ENCODE measurements around the gene DNM3. TPM values are rescaled to one million over a fixed set of nuclear protein-coding genes. Genes with fewer than 3 reads are reported as not detected.

The DNM3 gene
- total RNA-seq, 1 donor from 2014 or later, result 2.1 TPM

GRCh38 chr1:172420385-172420784 is 579.1 kb downstream of the DNM3 start, which contains the start of gene C1orf105:
C1orf105 (plus strand) TSS chr1:172420685; CDS start chr1:172420886, 201 bp downstream.
- no peaks in the 10 kb centered on the region for H3K27me3 Mint-ChIP-seq
- TF ChIP-seq CTCF (IDR thresholded peaks at IDR 0.05), result no peak
- H3K4me3 Mint-ChIP-seq, result no peak within 1 kb of the TSS
- H3K9me3 Mint-ChIP-seq, result no peaks in the 10 kb centered on the region
- no peak for ATAC-seq (ENCODE audit: low read depth)
- H3K27ac Mint-ChIP-seq, result no peak within 1 kb of the TSS
- H3K36me3 Mint-ChIP-seq (ENCODE audit: low read depth), result no peaks in the 10 kb centered on the region
- intact Hi-C loops (cut with micrococcal nuclease), result no loop called here
- no peak for DNase-seq
- H3K4me1 Mint-ChIP-seq, result no peaks in the 10 kb centered on the region
- POLR2A ChIA-PET, result no interaction called here
- CTCF ChIA-PET, result interaction anchor here (0.9 to 1.2 kb wide), 3 partner anchors 330 to 420 kb away, joined by 3 to 4 read pairs (median 3); no protein-coding TSS in a partner anchor

- ATAC-seq (ENCODE audit: low read depth) (no peak), DNase-seq (no peak)
- no peaks in the 10 kb centered on the region for H3K4me1 Mint-ChIP-seq
- ChIA-PET POLR2A (no interaction called here), CTCF (interaction anchor here (1.3 kb wide), 1 partner anchor 420 kb away, joined by 3 read pairs; no protein-coding TSS in a partner anchor)
- H3K36me3 Mint-ChIP-seq (ENCODE audit: low read depth), result no peaks in the 10 kb centered on the region
- no peak overlapping the region for H3K4me3 Mint-ChIP-seq
- no peaks in the 10 kb centered on the region for H3K9me3 Mint-ChIP-seq
- TF ChIP-seq CTCF (IDR thresholded peaks at IDR 0.05), result no peak
- no peaks in the 10 kb centered on the region for H3K27me3 Mint-ChIP-seq
- intact Hi-C loops (cut with micrococcal nuclease), result no loop called here
- no peak overlapping the region for H3K27ac Mint-ChIP-seq
Measured at GRCh38 chr1:172421974-172422604, 580.8 kb downstream of the DNM3 start.

GRCh38 chr1:172423336-172423735 is 582.0 kb downstream of the DNM3 start:
- ChIA-PET POLR2A (no interaction called here), CTCF (no interaction called here)
- intact Hi-C loops (cut with micrococcal nuclease), result no loop called here
- Mint-ChIP-seq H3K4me3 (no peak overlapping the region), H3K27ac (no peak overlapping the region), H3K4me1 (no peaks in the 10 kb centered on the region), H3K27me3 (no peaks in the 10 kb centered on the region), H3K9me3 (no peaks in the 10 kb centered on the region), H3K36me3 (ENCODE audit: low read depth) (no peaks in the 10 kb centered on the region)
- DNase-seq (no peak), ATAC-seq (ENCODE audit: low read depth) (no peak)
- no peak for TF ChIP-seq CTCF (IDR thresholded peaks at IDR 0.05)

GRCh38 chr1:172425339-172425738 is 584.0 kb downstream of the DNM3 start:
- ATAC-seq (ENCODE audit: low read depth) (no peak), DNase-seq (no peak)
- ChIA-PET POLR2A (no interaction called here), CTCF (no interaction called here)
- no peak overlapping the region for H3K27ac Mint-ChIP-seq
- H3K36me3 Mint-ChIP-seq (ENCODE audit: low read depth), result no peaks in the 10 kb centered on the region
- H3K27me3 Mint-ChIP-seq, result no peaks in the 10 kb centered on the region
- no peak overlapping the region for H3K4me3 Mint-ChIP-seq
- intact Hi-C loops (cut with micrococcal nuclease), result no loop called here
- peaks cover 2% of the 10 kb centered on the region for H3K4me1 Mint-ChIP-seq
- no peaks in the 10 kb centered on the region for H3K9me3 Mint-ChIP-seq
- TF ChIP-seq CTCF (IDR thresholded peaks at IDR 0.05), result no peak

- ATAC-seq (ENCODE audit: low read depth) (no peak), DNase-seq (no peak)
- CTCF ChIA-PET, result interaction anchor here (1.1 to 6.1 kb wide), 3 partner anchors 17 to 627 kb away, joined by 3 to 50 read pairs (median 3); no protein-coding TSS in a partner anchor
- Mint-ChIP-seq H3K9me3 (no peaks in the 10 kb centered on the region), H3K27me3 (no peaks in the 10 kb centered on the region), H3K27ac (no peak overlapping the region), H3K4me1 (peaks cover 10% of the 10 kb centered on the region), H3K36me3 (ENCODE audit: low read depth) (peaks cover 2% of the 10 kb centered on the region), H3K4me3 (no peak overlapping the region)
- TF ChIP-seq CTCF (IDR thresholded peaks at IDR 0.05), result no peak
- POLR2A ChIA-PET, result no interaction called here
- intact Hi-C loops (cut with micrococcal nuclease), result no loop called here
Measured at GRCh38 chr1:172427191-172427590, 585.9 kb downstream of the DNM3 start.
